ENCODE data around the gene FRMD8.

GRCh38 chr11:65354265-65355012, 32.0 kb upstream of the FRMD8 start, which contains the start of gene TIGD3:
- peak in 1 of 4 experiments; percentile 28 for TF ChIP-seq CTCF (IDR thresholded peaks at IDR 0.05)
- TF ChIP-seq EP300 (IDR thresholded peaks at IDR 0.05), result no peak
- TF ChIP-seq POLR2A (IDR thresholded peaks at IDR 0.05), result peak; percentile 67 to 71
- peak; percentile 14 for TF ChIP-seq POLR2AphosphoS5 (IDR thresholded peaks at IDR 0.05)
